GM19438 (cell line): Measurements from ENCODE around the gene IRF9.

ENCODE experiments used
- ATAC-seq: cut with Tn5 transposase; IDR thresholded peaks from one replicate; pipeline ENCODE4 v1.9.1; 2021; ENCODE audit warnings: low read depth; ENCODE audit not compliant: unreplicated experiment

IRF9 gene

DNA sequence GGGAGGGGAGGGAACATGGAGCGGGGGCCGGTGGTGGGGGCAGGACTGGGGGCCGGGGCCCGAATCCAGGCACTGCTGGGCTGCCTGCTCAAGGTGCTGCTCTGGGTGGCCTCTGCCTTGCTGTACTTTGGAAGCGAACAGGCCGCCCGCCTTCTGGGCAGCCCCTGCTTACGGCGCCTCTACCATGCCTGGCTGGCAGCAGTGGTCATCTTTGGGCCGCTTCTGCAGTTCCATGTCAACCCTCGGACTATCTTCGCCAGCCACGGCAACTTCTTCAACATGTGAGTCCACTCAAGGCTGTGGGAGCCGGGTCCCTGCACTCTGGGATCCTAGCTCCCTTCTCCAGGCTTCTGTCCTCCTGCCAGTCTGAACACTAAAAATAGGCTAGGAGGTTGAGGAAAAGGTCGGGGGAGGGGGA lies 29.5 kb upstream of the IRF9 start:
- no peak for ATAC-seq

DNA sequence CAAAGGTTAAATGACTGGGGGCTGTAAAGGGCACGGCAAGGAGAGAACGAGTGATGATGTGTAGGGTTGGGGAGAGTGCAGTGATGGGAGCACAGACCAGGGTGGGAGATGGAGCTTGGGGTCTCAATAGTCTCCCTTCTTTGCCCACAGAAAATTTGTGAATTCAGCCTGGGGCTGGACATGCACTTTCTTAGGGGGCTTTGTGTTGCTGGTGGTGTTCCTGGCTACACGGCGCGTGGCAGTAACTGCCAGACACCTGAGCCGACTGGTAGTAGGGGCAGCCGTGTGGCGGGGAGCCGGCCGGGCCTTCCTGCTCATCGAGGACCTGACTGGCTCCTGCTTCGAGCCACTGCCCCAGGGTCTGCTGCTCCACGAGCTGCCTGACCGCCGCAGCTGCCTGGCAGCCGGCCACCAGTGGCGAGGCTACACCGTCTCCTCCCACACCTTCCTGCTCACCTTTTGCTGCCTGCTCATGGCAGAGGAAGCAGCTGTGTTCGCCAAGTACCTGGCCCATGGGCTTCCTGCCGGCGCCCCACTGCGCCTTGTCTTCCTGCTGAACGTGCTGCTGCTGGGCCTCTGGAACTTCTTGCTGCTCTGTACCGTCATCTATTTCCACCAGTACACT lies 28.9 kb upstream of the IRF9 start:
- no peak for ATAC-seq

DNA sequence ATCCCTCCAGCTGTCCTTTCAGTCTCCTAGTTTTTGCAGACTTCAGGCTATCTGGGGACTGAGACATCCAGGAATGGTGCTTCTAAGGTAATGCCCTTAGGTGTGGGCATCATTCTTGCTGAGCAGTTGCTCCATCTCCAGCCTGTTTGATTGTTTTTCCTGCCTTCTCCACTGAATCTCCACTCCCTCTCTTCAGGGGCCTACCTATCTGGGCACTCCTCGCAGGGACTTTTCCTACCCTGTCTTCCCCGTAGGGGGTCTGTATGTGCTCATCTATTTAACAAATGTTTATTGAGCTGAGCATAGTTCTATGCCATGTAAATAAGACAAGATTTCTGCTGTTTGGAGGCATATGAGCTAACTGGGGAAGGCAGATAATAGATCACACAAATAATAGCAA lies 28.1 kb upstream of the IRF9 start:
- ATAC-seq = no peak

DNA sequence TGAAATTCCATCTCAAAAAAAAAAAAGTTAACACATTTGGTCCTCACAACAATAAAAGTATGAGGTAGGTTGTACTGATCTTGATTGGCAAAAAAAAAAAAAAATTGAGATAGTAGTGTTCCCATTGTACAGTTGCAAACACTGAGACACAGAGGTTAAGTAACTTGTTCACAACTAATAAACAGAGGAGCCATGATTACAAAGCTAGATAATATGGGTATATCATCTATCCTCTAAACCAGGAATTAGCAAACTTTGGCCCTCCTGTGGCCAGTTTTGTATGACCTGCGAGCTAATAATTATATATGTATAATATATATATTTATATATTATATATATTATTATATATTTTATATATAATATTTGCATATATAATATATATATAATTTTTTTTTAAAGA lies 27.3 kb upstream of the IRF9 start:
- ATAC-seq = no peak

DNA sequence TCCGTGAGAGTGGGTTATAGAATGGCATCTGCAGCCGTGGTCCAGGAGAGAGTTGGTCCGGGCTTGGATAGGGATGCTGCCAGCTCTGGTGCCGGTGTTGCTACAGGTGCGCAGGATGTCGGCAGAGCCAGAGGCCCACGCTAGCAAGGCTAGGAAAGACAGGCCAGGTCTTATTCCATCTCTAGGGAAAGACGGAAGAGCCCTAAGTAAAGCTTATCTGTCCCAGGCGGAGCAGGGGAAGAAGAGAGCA lies 25.6 kb upstream of the IRF9 start:
- peak; percentile 4 for ATAC-seq

DNA sequence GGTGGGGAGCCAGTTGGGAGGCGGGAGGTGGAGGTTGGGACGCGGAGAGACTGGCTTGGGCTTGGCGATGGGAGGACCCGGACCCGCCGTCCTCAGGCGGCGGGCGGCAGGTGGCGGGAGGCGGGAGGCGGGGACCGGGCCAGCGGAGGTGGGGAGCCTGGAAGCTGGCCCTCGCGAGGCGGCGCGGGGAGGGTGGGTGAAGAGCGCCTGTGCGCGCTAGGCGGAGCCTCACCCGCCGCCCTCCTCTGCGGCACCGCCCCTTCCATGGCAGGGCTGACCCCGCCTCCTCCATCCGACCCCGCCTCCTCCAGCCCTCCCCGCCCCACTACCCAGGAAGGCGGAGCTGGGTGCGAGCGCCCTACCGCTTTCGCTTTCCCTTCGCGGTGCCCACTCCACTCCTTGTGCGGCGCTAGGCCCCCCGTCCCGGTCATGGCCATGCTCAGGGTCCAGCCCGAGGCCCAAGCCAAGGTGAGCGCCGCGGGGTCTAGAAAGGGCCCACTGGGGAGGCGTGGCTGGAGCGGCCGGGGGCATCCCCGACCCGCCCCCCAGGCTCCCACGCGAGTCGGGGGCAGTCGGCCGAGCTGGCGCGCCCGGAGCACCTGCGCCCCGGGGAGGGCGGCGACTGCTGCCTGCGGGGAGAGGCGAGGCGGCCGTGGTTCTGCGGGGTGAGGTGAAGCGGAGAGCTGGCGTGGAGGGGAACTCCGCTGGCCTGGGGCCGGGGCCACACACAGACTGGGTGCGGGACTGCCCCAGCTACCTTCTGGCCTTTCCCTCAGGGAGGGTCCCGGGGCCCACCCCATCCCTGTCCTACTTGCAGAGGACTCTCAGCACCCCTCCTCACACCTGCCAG lies 25.0 kb upstream of the IRF9 start, which contains the start of gene PSME1:
PSME1 (plus strand) TSS at position 361 of the 850 bp plus-strand sequence; CDS start at position 430, 69 bp downstream.
- peak; percentile 86 for ATAC-seq

DNA sequence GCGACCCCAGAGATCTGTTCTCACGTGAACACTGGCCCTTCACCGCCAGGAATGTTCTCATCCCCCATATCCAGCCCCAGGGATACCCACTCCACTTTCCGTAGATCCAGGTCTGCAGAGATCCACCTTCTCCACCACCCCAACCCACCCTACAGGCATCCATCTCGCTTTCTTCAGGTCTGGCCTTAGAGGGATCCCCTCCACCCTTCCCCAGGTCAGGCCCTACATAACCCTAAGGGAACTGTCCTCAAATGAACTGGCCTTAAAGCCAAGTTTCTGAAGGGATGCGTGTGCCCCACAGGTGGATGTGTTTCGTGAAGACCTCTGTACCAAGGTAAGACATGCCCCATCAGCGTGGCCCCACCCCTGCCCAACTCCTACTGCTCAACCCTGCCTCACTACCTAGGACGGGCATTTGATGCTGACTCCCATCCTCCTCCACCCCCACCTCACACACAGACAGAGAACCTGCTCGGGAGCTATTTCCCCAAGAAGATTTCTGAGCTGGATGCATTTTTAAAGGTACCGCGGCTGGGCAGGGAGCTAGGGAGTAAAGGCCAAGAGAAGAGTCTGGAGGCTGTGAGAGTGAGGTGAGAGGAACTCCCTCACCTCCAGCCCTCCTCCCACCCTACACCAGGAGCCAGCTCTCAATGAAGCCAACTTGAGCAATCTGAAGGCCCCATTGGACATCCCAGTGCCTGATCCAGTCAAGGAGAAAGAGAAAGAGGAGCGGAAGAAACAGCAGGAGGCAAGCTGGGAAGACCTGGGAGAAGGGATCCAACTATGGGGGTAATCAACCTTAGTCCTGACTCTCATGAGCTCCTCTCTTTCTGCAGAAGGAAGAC lies 24.2 kb upstream of the IRF9 start:
- no peak for ATAC-seq

DNA sequence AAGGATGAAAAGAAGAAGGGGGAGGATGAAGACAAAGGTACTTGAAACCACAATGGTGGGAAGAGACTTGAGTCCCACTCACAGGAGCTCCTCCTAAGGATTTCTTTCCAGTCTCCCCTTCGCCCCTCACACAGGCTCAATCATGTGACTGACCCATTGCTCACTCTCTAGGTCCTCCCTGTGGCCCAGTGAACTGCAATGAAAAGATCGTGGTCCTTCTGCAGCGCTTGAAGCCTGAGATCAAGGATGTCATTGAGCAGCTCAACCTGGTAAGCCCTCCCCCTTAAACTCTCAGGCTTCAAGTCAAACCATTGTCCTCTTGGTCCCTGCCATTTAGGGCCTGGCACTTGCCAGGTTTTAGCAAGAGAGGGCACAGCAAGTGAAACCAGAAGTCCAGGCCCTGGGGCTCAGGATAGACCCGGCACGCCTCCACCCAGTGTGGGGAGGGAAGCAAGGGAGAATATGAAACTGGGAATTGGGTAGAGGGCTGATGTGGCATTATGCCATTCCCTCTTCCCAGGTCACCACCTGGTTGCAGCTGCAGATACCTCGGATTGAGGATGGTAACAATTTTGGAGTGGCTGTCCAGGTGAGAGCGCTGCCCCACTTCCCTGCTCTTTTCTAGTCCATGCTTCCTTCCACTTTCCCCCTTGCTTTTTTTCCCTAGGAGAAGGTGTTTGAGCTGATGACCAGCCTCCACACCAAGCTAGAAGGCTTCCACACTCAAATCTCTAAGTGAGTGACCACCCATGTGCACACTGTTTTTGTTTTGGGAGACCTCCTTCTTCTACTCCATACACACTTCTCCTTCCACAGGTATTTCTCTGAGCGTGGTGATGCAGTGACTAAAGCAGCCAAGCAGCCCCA lies 23.3 kb upstream of the IRF9 start:
- ATAC-seq = no peak

DNA sequence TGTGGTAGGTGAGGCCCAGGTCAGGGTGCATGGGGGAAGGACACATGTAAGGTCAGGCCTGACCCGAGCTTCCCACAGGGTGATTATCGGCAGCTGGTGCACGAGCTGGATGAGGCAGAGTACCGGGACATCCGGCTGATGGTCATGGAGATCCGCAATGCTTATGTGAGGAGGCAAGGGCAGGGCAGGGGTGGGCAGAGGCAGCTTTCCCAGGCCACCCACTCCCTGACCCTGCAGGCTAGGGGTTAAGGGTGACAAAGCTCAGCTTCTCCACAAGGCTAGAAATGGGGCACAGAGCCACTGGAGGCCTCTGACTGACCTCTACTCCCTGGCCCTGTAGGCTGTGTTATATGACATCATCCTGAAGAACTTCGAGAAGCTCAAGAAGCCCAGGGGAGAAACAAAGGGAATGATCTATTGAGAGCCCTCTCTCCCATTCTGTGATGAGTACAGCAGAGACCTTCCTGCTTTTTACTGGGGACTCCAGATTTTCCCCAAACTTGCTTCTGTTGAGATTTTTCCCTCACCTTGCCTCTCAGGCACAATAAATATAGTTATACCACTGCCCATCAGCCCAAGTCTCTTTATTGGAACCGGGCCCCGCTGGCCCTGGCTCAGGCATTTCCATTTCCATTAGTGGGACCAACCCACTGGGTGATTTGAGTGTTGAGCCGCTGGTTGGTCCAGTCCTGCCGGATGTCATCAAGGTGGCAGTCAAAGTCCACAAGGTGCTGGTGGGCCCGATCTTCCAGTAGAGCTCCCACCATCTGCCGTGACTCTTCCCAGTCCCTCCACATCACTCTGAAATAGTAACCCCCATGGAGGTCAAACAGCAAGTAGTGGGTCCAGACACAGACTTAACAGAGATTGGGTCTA lies 22.4 kb upstream of the IRF9 start:
- no peak for ATAC-seq

DNA sequence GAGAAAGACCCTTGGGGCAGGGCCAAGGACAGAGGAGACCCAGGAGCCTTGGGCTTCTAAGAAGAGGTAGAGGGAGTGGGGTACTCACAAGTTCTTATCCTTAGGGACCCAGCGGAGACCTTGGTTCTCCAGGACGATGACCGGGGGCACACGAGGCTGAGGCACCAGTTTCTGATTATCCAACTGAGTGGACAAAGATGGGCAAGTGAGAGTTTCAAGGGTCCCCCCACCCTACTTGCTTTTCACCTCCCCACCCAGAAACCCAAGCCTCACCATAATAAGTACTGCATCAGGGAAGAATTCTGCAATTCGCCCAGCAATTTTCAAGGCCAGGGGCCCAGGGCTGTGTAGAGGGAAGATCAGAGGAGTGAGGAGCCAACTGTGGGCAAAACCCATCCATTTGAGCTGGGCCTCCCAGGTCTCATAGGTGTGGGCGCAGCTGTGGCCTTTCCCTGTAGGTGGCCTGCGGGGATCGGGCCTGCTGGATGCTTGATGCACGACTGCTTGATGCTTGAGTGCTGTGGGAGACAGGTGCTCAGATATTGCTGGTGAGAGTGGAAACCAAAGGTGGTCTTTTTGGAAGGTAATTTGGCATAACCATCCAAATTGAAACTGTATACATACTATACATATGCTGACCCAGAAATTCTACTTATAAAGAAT lies 21.7 kb upstream of the IRF9 start:
- ATAC-seq = no peak

DNA sequence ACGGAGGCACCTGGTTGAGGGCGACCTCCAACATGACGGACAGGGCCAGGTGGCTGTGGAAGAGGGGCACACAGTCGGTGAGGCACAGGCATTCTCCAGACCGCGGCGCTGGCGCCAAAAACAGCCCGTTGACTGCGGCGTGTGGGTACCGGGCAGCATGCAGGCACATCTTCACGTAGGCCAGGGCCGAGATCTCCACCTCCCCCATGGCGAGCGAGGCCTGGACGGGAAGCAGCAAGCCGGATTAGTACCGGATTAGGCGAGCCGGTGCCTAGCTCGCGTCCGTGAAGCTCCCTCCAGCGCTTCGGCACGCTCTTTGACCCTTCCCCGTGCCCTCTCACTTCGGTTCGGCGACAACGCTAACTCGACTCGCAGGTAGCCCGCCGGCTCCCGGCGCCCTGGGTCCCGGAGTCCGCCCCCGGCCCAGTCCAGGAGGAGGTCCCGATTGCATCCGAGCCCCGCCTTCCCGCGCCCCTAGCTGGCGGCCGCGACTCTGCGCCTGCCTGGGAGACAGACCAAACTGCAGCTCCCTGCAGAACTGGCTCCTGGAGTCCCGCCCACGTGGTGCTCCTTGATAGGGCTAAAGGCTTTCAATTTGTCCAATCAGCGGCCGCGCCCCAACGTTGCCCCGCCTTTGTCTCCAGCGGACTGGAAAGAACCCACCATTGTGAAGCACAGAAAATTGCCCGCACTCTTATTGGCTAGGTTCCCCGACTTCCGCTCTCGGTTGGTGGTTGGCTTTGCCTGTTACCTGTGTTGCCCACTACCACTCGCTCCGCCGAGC lies 19.8 kb upstream of the IRF9 start, which contains the start of gene EMC9:
EMC9 (minus strand) TSS at position 495 of the 784 bp plus-strand sequence; CDS start at position 208, 287 bp downstream.
- peak; percentile 87 for ATAC-seq

DNA sequence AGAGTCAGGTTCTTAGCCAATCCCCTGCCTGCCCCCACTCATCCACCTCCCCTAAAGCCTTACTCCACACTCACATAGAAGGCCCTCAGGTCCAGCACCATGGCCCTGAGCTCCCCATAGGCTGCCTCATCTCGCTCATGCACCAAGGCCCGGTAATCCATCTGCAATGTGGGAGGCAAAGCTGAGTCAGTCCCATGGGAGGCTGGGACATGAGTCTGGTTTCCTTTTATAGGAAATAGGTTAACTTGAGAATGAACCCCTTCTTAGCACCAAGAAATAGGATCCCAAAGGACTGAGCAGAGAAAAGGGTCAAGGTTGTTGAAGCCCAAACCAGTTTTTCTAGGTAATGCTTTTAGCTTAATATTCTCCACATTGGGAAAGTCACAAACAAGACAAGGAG lies 17.6 kb upstream of the IRF9 start:
- no peak for ATAC-seq

DNA sequence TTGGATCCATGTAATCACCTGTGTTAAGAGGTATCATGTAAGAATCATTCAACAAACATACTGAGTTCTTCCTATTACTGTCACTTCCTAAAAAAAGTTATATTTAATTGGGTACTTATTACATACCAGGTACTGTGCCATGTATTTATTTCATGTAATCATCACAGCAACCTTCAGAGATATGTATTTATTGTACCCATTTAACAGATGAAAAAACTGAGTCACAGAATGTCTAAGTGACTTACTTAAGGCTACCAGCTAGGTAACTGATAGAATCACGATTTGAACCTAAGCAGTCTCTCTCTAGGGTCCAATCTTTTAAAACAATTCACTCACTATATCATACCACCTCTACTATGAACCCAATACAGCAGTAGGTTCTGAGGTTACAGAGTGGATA lies 16.6 kb upstream of the IRF9 start:
- no peak for ATAC-seq

DNA sequence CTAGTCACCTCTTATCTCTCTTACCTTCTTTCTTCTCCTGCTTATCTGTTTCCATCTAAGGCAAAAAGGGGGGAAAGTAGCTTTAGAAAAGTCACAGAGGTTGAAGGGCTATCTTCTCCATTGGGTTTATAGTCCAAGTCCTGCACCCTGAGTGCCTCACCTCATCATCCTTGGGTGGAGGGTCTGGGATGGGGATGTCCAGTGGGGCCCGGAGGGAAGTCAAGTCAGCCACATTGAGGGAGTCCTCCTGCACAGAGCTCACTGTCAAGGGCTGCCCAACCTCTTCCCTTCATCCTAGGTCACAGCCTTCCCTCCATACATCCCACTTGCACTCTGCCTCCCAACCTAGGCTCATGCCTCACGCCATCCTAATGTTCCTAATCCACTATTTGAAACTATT lies 15.8 kb upstream of the IRF9 start:
- no peak for ATAC-seq

DNA sequence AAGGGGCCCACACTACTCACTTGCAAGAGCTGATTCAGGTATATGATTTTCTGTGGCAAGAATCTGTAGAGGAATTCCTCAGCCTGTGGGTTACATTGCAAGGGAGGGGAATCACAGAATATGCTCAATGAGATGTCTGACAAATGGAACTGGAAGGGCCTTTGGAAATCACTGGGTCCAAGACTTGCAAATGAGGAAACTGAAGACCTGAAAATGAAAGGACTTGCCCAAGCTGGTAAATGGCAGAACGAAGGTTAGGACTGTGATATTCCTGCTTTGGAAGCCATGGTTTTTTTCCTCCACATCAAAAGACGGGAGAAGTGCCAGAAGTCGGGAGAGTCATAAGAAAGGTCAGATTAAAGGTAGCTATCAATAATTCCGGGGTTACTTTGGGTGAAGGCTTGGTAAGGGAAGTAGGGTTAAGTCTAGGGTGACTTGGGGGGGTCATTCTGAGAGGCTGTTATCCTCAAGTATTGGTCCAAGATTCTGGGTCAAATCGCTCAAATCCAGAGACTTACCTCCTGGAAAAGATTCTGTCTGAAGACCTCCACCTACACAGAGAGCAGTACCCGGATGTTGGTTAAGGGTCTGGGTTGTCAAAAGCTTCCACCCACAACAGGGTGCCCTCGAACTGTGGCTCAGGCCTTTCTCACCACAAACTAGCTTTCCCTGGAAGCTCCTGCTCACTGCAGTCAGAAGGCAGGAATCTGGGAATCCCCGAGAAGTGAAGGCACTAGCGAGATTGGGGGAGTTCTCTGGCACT lies 15.2 kb upstream of the IRF9 start:
- no peak for ATAC-seq

DNA sequence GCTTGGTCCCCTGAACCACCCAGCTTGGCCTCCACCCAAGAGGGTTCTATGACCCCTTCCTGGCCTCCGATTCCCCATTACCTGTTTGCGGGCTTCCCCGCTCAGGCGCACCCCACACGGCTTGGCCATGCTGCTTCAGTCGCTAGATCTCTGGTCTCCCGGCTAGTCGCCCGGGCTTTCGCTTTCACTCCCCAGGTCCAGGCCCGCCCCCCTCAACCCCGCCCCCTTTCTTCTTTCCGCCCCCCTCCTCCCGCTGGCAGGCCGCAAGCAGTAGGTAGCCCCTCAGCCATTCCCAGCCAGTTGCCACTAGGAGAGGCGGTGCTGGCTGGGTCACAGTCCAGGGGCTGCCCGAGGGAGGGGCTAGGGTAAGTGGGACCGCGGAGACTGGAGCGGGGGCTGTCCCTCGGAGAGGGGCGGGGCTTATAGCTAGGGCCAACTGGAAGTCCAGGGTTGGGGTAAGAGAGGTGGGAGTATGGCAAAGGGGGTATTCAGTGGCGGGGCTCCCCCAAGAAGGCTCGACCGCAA lies 14.6 kb upstream of the IRF9 start, which contains the start of gene PSME2:
PSME2 (minus strand) TSS at position 158 of the 525 bp plus-strand sequence; CDS start at position 129, 29 bp downstream.
- peak; percentile 59 for ATAC-seq
